Gastrocnemius medialis (tissue), 4 donors: ENCODE measurements around the gene FOXF2.

Experiments used
- POLR2A ChIP-seq, 2 donors: fragments of 450-650 bp; IDR thresholded peaks; one replicate each; pipeline ENCODE4 v1.6.1; 2017; ENCODE audit warnings: antibody characterized with exemption in 2 of 2, mild to moderate bottlenecking in 2 of 2, moderate library complexity in 2 of 2
- TF ChIP-seq, protein P1 (sequence below), 5 experiments: fragments of 450-650 bp in 3 of 5; fragments of 200-600 bp in 2 of 5; sonication (generic) in 2 of 5; IDR thresholded peaks in 4 of 5; conservative IDR thresholded peaks in 1 of 5; 1 replicate in 4 of 5; 2 replicates in 1 of 5; pipeline ENCODE4 v1.5.1; 2016 to 2019; ENCODE audit warnings: antibody characterized with exemption in 5 of 5, mild to moderate bottlenecking in 3 of 5, moderate library complexity in 3 of 5

DNA sequence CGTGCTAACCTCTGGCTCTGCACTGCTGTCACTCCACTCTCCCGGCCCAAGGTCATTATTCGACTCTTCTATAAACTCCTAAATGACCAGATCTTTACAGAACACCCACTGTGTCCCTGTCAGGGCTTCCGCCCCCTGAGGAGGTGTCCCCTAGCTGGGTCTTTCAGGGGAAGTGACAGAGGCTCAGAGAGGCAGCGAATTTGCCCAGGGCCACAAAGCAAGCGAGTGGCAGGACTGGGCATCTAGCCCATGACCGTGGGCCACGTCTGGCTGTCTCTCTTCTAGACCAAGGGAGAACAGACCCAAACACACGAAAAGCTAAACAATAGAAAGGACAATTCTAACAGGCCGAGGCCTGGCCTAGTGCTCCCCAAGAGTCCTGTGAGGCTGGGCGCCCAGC lies 27.4 kb downstream of the FOXF2 start:
- TF ChIP-seq, protein P1, sequence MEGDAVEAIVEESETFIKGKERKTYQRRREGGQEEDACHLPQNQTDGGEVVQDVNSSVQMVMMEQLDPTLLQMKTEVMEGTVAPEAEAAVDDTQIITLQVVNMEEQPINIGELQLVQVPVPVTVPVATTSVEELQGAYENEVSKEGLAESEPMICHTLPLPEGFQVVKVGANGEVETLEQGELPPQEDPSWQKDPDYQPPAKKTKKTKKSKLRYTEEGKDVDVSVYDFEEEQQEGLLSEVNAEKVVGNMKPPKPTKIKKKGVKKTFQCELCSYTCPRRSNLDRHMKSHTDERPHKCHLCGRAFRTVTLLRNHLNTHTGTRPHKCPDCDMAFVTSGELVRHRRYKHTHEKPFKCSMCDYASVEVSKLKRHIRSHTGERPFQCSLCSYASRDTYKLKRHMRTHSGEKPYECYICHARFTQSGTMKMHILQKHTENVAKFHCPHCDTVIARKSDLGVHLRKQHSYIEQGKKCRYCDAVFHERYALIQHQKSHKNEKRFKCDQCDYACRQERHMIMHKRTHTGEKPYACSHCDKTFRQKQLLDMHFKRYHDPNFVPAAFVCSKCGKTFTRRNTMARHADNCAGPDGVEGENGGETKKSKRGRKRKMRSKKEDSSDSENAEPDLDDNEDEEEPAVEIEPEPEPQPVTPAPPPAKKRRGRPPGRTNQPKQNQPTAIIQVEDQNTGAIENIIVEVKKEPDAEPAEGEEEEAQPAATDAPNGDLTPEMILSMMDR (IDR thresholded peaks at IDR 0.05 in 4 of 5, conservative IDR thresholded peaks at IDR 0.05 in 1 of 5): no peak
- no peak for TF ChIP-seq POLR2A (IDR thresholded peaks at IDR 0.05)
